SU-DHL-6 (cell line): Measurements from ENCODE around the gene PLXNA2.

Experiments used
- EZH2phosphoT487 ChIP-seq: fragments of 200-600 bp; sonication (generic), shearing (Covaris generic); conservative IDR thresholded peaks from 2 replicates; pipeline ENCODE4 v1.6.1; 2018; ENCODE audit warnings: mild to moderate bottlenecking, antibody characterized with exemption, low read length, moderate library complexity, mixed read lengths
- TF ChIP-seq, protein P1 (sequence below): fragments of 200-600 bp; sonication (generic); IDR thresholded peaks from one replicate; pipeline ENCODE4 v1.5.1; 2017; ENCODE audit warnings: antibody characterized with exemption, mild to moderate bottlenecking, low read length, moderate library complexity; ENCODE audit not compliant: insufficient read depth, poor library complexity, severe bottlenecking

GRCh38 chr1:208053661-208054060 is 190.5 kb downstream of the PLXNA2 start:
- TF ChIP-seq, protein P1, sequence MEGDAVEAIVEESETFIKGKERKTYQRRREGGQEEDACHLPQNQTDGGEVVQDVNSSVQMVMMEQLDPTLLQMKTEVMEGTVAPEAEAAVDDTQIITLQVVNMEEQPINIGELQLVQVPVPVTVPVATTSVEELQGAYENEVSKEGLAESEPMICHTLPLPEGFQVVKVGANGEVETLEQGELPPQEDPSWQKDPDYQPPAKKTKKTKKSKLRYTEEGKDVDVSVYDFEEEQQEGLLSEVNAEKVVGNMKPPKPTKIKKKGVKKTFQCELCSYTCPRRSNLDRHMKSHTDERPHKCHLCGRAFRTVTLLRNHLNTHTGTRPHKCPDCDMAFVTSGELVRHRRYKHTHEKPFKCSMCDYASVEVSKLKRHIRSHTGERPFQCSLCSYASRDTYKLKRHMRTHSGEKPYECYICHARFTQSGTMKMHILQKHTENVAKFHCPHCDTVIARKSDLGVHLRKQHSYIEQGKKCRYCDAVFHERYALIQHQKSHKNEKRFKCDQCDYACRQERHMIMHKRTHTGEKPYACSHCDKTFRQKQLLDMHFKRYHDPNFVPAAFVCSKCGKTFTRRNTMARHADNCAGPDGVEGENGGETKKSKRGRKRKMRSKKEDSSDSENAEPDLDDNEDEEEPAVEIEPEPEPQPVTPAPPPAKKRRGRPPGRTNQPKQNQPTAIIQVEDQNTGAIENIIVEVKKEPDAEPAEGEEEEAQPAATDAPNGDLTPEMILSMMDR, result no peak
- no peak for TF ChIP-seq EZH2phosphoT487
